ENCODE data around the gene ANKRD13D. TPM values are rescaled to one million over a fixed set of nuclear protein-coding genes. Genes with fewer than 3 reads are reported as not detected.
A peak's percentile ranks its signal among the peaks of the same experiment; 100 is the strongest.

Gene ANKRD13D
- total RNA-seq, 1 donor from 2014 or later = 17.7 TPM

DNA sequence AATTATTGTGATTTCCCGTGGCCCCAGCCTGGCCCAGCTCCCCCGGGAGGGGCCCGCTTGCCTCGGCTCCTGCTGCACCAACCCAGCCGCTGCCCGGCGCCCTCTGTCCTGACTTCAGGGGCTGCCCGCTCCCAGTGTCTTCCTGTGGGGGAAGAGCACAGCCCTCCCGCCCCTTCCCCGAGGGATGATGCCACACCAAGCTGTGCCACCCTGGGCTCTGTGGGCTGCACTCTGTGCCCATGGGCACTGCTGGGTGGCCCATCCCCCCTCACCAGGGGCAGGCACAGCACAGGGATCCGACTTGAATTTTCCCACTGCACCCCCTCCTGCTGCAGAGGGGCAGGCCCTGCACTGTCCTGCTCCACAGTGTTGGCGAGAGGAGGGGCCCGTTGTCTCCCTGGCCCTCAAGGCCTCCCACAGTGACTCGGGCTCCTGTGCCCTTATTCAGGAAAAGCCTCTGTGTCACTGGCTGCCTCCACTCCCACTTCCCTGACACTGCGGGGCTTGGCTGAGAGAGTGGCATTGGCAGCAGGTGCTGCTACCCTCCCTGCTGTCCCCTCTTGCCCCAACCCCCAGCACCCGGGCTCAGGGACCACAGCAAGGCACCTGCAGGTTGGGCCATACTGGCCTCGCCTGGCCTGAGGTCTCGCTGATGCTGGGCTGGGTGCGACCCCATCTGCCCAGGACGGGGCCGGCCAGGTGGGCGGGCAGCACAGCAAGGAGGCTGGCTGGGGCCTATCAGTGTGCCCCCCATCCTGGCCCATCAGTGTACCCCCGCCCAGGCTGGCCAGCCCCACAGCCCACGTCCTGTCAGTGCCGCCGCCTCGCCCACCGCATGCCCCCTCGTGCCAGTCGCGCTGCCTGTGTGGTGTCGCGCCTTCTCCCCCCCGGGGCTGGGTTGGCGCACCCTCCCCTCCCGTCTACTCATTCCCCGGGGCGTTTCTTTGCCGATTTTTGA lies 3.3 kb upstream of the ANKRD13D start:
- DNase-seq (ENCODE audit: low read depth in 2 of 2) = no peak

DNA sequence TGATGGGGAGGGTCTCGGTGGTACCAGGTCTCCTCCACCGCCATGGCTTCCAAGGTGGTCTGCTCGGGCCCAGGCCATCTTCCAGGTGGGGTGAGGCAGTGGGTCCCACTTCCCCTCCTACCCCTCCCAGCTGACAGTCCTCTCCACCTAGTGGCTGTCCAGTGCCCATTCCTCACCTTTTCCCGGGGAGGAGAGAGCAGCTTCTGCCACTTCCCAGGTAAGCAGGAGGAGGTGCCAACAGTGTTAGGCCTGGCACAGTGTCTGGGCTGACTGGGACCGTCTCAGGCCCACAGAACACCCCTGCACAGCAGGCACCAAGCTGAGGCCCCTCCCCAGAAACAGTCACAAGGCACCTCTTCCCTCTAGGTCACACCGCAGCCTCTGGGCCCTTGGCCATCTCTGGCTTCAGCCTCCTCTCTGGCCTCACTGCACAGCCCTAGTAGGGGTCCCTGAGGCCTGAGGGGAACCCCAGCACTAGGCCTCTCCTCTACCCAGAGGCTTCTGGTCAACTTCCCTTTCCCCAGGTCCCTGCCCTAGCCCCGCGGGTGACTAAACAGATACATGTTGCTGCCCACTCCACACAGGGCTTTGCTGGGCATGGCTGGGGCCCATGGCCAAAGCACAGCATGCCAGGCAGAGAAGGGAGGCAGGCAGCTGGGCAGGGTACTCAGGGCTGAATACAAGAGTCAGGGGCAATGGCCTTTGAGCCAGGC lies 2.3 kb upstream of the ANKRD13D start:
- DNase-seq (ENCODE audit: low read depth in 2 of 2) = no peak

- no peak for DNase-seq (ENCODE audit: low read depth in 2 of 2)
These were observed 1.5 kb upstream of the ANKRD13D start for GRCh38 chr11:67287355-67288197.

DNA sequence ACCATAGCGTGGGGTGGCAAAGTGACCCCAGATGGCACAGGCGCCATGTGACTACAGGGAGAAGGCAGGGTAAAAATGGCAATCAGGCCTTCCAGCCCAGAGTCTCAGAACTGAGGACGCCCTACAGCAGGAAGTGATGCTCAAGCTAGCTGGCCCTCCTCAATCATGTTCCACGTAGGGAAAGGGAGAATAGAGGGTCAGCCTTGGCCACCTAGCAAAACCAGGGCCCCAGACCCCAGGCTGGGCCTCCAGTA lies 978 bp upstream of the ANKRD13D start:
- no peak for DNase-seq (ENCODE audit: low read depth in 2 of 2)

DNA sequence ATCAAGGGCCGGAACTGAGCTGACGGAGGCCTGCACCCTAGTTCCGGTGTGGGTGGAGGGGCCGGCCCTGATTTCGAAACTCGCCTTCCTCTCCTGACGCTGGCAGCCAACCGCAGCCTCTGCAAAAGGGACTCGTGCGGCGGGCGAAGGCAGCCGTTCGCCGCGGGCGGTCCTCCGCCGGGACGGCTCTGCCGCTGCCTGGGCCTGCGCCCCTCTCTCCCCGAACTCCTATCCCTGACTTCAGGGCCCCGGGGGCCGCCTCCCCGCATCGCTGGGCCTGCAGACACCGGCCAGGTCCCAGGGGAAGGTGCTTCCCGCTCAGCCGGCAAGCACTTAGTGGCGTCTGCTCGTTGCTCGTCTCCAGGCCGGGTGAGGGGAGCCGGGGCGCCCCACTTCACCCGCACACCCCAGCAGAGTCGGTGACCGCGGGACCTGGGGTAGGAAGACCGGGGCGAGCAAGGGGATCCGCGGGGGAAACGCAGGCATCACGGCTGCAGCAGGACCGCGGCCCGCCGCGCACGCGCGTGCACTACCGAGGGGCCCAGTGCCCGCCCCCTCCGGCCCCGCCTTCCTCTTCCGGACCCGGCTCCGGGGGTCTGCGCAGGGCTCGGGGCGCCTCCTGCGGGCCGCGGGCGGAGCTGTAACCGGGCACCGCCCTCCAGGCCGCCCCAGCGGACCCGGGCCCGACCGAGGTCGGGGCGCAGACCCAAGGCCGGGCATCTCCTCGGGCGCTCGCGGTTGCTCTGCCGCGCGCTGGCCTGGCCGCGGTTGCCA lies 464 bp upstream of the ANKRD13D start:
- DNase-seq (ENCODE audit: low read depth in 2 of 2) = peak; percentile 57 to 85

DNA sequence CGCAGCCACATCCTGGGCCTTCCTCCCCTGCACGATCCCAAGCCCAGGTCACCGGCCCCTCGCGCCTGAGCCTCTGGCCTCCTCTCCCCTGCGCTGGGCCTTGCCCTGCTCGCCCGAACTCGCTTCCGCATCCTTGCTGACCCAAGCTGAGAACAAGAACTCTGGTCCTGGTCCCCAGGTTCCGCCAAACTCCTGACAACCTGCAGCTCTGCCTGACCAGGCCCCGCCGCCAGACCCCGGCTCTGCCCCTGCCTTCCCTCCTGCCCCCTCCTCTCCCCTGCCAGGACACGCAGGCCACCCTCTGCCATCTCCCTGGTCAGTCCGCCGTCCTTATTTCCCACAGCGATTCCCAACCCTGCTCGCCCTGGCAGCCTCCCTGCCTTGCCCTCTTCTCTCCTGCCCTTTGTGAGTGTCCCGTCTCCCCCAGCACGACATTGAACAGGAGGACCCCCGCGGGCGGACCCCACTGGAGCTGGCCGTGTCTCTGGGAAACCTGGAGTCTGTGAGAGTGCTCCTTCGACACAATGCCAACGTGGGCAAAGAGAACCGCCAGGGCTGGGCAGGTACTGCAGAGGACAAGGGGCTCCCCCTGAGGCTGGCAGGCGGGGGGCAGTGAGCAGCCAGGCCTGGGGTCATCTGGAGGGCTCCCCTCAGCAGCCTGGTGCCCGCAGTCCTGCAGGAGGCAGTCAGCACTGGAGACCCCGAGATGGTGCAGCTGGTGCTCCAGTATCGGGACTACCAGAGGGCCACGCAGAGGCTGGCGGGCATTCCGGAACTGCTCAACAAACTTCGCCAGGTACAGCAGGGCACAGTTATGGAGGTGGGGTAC lies 762 bp downstream of the ANKRD13D start:
- no peak for DNase-seq (ENCODE audit: low read depth in 2 of 2)

GRCh38 chr11:67290801-67291200 lies 1.7 kb downstream of the ANKRD13D start:
- no peak for DNase-seq (ENCODE audit: low read depth in 2 of 2)

DNA sequence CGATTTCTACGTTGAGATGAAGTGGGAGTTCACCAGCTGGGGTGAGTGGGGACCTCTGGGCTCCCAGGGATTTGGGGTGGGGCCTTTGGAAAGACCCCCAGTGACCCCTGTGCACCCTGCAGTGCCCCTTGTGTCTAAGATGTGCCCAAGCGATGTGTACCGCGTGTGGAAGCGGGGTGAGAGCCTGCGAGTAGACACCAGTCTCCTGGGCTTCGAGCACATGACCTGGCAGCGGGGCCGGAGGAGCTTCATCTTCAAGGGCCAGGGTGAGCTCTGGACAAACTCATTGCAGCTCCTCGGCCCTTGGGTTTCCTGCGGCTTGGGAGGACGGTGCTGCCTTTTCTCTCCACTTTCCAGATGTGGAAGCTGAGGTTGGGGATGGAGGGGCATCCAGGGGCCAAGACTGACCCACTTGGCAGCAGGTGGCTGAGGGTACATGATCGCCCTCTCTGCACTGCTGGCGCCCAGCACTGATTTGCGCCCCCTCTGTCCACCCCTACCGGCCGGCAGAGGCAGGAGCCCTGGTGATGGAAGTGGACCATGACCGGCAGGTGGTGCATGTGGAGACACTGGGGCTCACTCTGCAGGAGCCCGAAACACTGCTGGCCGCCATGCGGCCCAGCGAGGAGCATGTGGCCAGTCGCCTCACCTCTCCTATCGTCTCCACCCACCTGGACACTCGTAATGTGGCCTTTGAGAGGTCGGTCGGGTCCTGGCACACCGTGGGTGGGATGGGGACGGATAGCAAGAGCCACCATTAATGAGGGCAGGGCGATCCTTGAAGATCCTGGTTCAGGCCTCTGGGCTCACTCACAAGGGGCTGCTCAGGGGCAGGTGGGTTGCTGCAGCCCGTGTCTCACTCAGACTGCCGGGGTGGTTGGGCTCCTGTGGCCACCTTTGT lies 2.6 kb downstream of the ANKRD13D start:
- DNase-seq (ENCODE audit: low read depth in 2 of 2) = no peak

DNA sequence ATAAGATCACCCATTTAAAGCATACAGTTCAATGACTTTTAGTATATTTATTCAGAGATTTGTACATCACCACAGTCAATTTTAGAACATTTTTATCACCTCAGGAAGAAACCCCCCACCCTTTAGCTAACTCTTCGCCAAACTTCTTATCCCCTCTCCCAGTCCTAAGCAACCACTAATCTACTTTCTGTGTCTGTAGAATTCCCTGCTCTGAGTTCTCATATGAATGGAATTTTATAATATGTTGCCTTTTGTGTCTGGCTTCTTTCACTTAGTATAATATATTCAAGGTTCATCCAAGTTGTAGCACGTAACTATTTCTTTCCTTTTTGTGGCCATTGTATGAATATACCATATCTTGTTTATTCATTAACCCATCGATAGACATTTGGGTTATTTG lies 3.6 kb downstream of the ANKRD13D start:
- DNase-seq (ENCODE audit: low read depth in 2 of 2) = no peak

DNA sequence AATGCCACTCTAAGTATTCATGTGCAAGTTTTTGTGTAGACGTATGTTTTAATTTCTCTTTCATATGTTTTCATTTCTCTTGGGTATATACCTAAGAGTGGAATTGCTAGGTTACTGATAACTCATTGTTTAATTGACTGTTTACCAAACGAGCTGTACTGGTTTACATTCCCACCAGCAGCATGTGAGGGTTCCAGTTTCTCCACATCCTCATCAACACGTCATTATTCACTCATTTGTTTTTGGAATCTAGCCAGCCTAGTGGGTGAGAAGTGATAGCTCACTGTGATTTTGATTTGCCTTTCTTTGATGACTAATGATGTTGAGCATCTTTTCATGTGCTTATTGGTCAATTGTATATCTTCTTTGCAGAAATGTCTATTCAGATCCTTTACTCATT lies 4.0 kb downstream of the ANKRD13D start:
- peak in 1 of 2 donors; percentile 56 for DNase-seq (ENCODE audit: low read depth in 2 of 2)

DNA sequence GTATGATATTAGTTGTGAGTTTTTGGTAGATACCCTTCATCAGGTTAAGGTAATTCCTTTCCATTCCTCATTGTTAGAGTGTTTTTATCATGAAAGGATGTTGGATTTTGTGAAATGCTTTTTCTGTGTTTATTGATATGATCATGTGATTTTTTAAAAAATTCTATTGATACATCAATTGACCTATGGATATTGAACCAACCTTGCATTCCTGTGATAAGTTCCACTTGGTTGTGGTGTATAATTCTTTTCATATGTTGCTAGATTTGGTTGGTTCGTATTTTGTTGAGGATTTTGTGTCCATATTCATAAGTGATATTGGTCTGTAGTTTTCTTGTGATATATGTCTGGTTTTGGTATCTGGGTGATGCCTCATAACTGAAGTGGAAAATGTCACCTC lies 6.7 kb downstream of the ANKRD13D start:
- DNase-seq (ENCODE audit: low read depth in 2 of 2) = no peak

- no peak for DNase-seq (ENCODE audit: low read depth in 2 of 2)
These were observed 9.7 kb downstream of the ANKRD13D start for GRCh38 chr11:67298786-67299185.

DNA sequence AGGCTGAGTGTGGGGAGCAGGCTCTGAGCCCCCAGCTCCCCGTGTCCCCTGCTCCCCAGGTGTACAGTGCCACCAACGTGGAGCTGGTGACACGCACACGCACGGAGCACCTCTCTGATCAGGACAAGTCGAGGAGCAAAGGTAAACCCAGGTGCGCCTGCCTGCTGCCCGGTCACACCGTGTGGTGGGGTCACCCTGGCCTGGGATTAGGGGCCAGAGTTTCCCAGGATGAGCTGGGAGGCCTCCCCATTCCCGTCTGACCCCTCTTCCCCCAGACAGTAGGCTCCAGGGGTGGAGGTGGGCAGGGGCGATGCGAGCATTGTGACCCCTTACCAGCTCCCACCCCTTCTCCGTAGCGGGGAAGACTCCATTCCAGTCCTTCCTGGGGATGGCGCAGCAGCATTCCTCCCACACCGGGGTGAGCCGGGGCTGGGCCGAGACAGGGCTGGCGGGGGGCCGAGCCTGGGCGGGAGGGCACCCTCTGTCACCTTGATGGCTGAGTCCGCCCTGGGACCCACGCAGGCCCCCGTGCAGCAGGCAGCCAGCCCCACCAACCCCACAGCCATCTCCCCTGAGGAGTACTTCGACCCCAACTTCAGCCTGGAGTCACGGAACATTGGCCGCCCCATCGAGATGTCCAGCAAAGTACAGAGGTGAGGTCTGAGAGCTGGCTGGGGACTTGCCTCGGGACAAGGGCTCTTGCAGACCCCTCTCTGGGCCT lies 10.5 kb downstream of the ANKRD13D start:
- DNase-seq (ENCODE audit: low read depth in 2 of 2) = no peak

GRCh38 chr11:67300256-67300755 lies 11.2 kb downstream of the ANKRD13D start:
- no peak for DNase-seq (ENCODE audit: low read depth in 2 of 2)

GRCh38 chr11:67300756-67301312 lies 11.7 kb downstream of the ANKRD13D start:
- no peak for DNase-seq (ENCODE audit: low read depth in 2 of 2)

GRCh38 chr11:67301313-67301921 lies 12.3 kb downstream of the ANKRD13D start:
- no peak for DNase-seq (ENCODE audit: low read depth in 2 of 2)

- DNase-seq (ENCODE audit: low read depth in 2 of 2) = no peak
These were observed 12.9 kb downstream of the ANKRD13D start for GRCh38 chr11:67301951-67302516.
